ENCODE data around the gene FADS6. TPM values are rescaled to one million over a fixed set of nuclear protein-coding genes. Genes with fewer than 3 reads are reported as not detected.

Gene FADS6
- polyA plus RNA-seq, 1 donor from 2014 or later, result not detected

Other genes starting within 250 kb of the FADS6 start
- gene CD300LF, start 180.7 kb downstream of the FADS6 start, polyA plus RNA-seq, result not detected in 2 replicates
- gene RAB37, start 156.4 kb downstream of the FADS6 start, polyA plus RNA-seq, result 0.32 TPM in 1 of 2 replicates, not detected in the other
- 0.51 and 1.3 TPM in 2 replicates for gene NHERF1, start 145.0 kb downstream of the FADS6 start, polyA plus RNA-seq
- 232 and 243 TPM in 2 replicates for gene NAT9, start 117.3 kb downstream of the FADS6 start, polyA plus RNA-seq
- 0.04 TPM in 1 of 2 replicates, not detected in the other for gene GRIN2C, start 33.7 kb downstream of the FADS6 start, polyA plus RNA-seq
- 14.4 and 16.1 TPM in 2 replicates for gene FDXR, start 20.6 kb downstream of the FADS6 start, polyA plus RNA-seq
- gene USH1G, start 29.6 kb upstream of the FADS6 start, polyA plus RNA-seq, result not detected in 2 replicates
- not detected in 2 replicates for gene OTOP2, start 30.6 kb upstream of the FADS6 start, polyA plus RNA-seq
- gene OTOP3, start 42.3 kb upstream of the FADS6 start, polyA plus RNA-seq, result not detected in 2 replicates
- 26.6 and 29.8 TPM in 2 replicates for gene HID1, start 79.1 kb upstream of the FADS6 start, polyA plus RNA-seq
- 8.1 and 8.3 TPM in 2 replicates for gene CDR2L, start 94.0 kb upstream of the FADS6 start, polyA plus RNA-seq
- 47.4 and 49.7 TPM in 2 replicates for gene MRPL58, start 119.0 kb upstream of the FADS6 start, polyA plus RNA-seq
- 452 and 517 TPM in 2 replicates for gene ATP5PD, start 153.3 kb upstream of the FADS6 start, polyA plus RNA-seq
- 29.9 and 32.8 TPM in 2 replicates for gene KCTD2, start 153.6 kb upstream of the FADS6 start, polyA plus RNA-seq
- not detected in 2 replicates for gene SLC16A5, start 194.3 kb upstream of the FADS6 start, polyA plus RNA-seq
- gene ARMC7, start 216.3 kb upstream of the FADS6 start, polyA plus RNA-seq, result 3.7 and 4.0 TPM in 2 replicates
- 58.7 and 74.0 TPM in 2 replicates for gene NT5C, start 238.1 kb upstream of the FADS6 start, polyA plus RNA-seq